Upper lobe of right lung (tissue), 1 donor: ENCODE measurements around the gene DELE1. TPM values are rescaled to one million over a fixed set of nuclear protein-coding genes. Genes with fewer than 3 reads are reported as not detected.

Experiments
- ATAC-seq: fragments of 200-7000 bp; cut with Tn5 transposase; one replicate; pipeline ENCODE4 v1.9.1; 2020; ENCODE audit warnings: mild to moderate bottlenecking, moderate library complexity
- DNase-seq: peaks from one replicate; pipeline ENCODE4 v3.0.0-alpha.2; 2020
- H3K27ac ChIP-seq: fragments of 200-600 bp; one replicate; pipeline ENCODE4 v1.8.0; 2022
- H3K27me3 ChIP-seq: fragments of 200-600 bp; one replicate; pipeline ENCODE4 v1.8.0; 2022; ENCODE audit warnings: mild to moderate bottlenecking
- H3K36me3 ChIP-seq: fragments of 200-600 bp; one replicate; pipeline ENCODE4 v1.8.0; 2022
- H3K4me1 ChIP-seq: fragments of 200-600 bp; one replicate; pipeline ENCODE4 v1.8.0; 2022
- H3K4me3 ChIP-seq: fragments of 200-600 bp; one replicate; pipeline ENCODE4 v1.8.0; 2022; ENCODE audit warnings: mild to moderate bottlenecking
- H3K9me3 ChIP-seq: fragments of 200-600 bp; one replicate; pipeline ENCODE4 v1.8.0; 2022
- intact Hi-C: fragments of 100-400 bp; cut with DNase I; formaldehyde crosslinking; loops from one replicate; pipeline ENCODE4 v1.11.0; 2022
- total RNA-seq: library from RNA; stranded (reverse); fragmentation: NEBNext Ultra II Directional; extraction: Animal tissue kit (Norgen Biotek cat#: 25700); gene quantifications from one replicate; pipeline ENCODE4 v1.2.1, GENCODE V29; 2021
- TF ChIP-seq, protein P1 (sequence below): fragments of 200-600 bp; IDR thresholded peaks from one replicate; pipeline ENCODE4 v1.8.0; 2022; ENCODE audit warnings: antibody characterized with exemption
- donor health status: DM: no; HTN: yes; CAD: no; lungs with severe emphysema.

The DELE1 gene
- total RNA-seq, 1 donor from 2014 or later: 83.3 TPM

GRCh38 chr5:141941307-141941706 lies 17.6 kb downstream of the DELE1 start:
- intact Hi-C loops: no loop called here
- H3K4me3 ChIP-seq: no peak overlapping the region
- no peak for DNase-seq
- ATAC-seq: peak; percentile 33
- peaks cover 21% of the 10 kb centered on the region for H3K4me1 ChIP-seq
- no peaks in the 10 kb centered on the region for H3K9me3 ChIP-seq
- H3K36me3 ChIP-seq: peaks cover 34% of the 10 kb centered on the region
- TF ChIP-seq, protein P1, sequence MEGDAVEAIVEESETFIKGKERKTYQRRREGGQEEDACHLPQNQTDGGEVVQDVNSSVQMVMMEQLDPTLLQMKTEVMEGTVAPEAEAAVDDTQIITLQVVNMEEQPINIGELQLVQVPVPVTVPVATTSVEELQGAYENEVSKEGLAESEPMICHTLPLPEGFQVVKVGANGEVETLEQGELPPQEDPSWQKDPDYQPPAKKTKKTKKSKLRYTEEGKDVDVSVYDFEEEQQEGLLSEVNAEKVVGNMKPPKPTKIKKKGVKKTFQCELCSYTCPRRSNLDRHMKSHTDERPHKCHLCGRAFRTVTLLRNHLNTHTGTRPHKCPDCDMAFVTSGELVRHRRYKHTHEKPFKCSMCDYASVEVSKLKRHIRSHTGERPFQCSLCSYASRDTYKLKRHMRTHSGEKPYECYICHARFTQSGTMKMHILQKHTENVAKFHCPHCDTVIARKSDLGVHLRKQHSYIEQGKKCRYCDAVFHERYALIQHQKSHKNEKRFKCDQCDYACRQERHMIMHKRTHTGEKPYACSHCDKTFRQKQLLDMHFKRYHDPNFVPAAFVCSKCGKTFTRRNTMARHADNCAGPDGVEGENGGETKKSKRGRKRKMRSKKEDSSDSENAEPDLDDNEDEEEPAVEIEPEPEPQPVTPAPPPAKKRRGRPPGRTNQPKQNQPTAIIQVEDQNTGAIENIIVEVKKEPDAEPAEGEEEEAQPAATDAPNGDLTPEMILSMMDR: no peak
- H3K27me3 ChIP-seq: no peaks in the 10 kb centered on the region
- peak overlapping the region; percentile 13 for H3K27ac ChIP-seq

GRCh38 chr5:141941779-141942178 lies 18.1 kb downstream of the DELE1 start:
- H3K27ac ChIP-seq: peak overlapping the region; percentile 11
- intact Hi-C loops: no loop called here

DNA sequence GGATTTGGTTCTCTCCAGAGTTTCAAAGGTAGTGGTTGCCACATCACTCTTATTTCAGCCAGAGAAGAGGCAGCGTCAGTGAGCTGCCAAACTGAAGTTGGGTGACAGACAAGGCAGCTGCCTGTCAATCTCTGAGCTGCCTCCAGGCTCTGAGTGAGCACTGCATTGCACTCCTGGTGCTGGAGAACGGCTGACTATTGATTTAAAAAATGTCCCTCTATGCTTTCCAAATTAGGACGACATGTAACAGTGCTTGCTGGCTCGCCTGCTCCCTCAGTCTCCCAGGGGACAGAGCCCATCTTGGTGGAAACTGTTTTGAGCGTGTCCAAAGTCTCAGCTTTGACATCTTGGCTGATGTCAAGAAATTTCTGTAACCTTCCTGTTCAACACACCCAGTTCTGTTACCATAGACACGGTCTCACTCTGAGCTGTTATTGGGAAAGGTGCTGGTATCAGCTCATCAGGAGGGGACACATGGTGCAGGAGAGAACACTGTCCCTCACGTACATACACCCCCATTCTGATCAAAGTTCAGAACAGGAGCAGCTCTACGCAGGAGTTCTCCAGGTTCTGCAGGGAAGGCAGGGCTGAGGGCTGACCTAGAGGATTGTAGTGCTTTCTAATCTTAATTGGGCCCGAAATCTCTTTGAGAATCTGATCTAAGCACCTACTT lies 18.6 kb downstream of the DELE1 start:
- peaks cover 24% of the 10 kb centered on the region for H3K36me3 ChIP-seq
- TF ChIP-seq, protein P1: no peak
- intact Hi-C loops: no loop called here
- H3K27ac ChIP-seq: peak overlapping the region; percentile 11
- no peak for ATAC-seq
- H3K4me1 ChIP-seq: peaks cover 21% of the 10 kb centered on the region
- H3K27me3 ChIP-seq: no peaks in the 10 kb centered on the region
- no peak overlapping the region for H3K4me3 ChIP-seq
- H3K9me3 ChIP-seq: no peaks in the 10 kb centered on the region
- DNase-seq: no peak

More at GRCh38 chr5:141941779-141942178, 18.1 kb downstream of the DELE1 start:
- Histone ChIP-seq H3K4me3 (no peak overlapping the region), H3K9me3 (no peaks in the 10 kb centered on the region), H3K36me3 (peaks cover 29% of the 10 kb centered on the region), H3K4me1 (peaks cover 21% of the 10 kb centered on the region), H3K27me3 (no peaks in the 10 kb centered on the region)
- DNase-seq (no peak), ATAC-seq (no peak)
- TF ChIP-seq, protein P1: no peak

- Histone ChIP-seq H3K9me3 (no peaks in the 10 kb centered on the region), H3K4me1 (peaks cover 21% of the 10 kb centered on the region), H3K27me3 (no peaks in the 10 kb centered on the region), H3K4me3 (no peak overlapping the region), H3K27ac (no peak overlapping the region), H3K36me3 (peaks cover 9% of the 10 kb centered on the region)
- no peak for DNase-seq
- intact Hi-C loops: no loop called here
- TF ChIP-seq, protein P1: no peak
- ATAC-seq: no peak
These were observed 20.4 kb downstream of the DELE1 start for GRCh38 chr5:141944076-141944475.

GRCh38 chr5:141945511-141946051 lies 21.9 kb downstream of the DELE1 start:
- TF ChIP-seq, protein P1: no peak
- peak; percentile 63 for ATAC-seq
- Histone ChIP-seq H3K36me3 (no peaks in the 10 kb centered on the region), H3K4me1 (peaks cover 21% of the 10 kb centered on the region), H3K27me3 (no peaks in the 10 kb centered on the region), H3K9me3 (no peaks in the 10 kb centered on the region), H3K4me3 (no peak overlapping the region), H3K27ac (no peak overlapping the region)
- no peak for DNase-seq
- intact Hi-C loops: no loop called here
